NCI-H510A (cell line): ENCODE results near the gene SLC38A2.

Source experiments
- DNase-seq: peaks from one replicate; lab custom pipeline; 2025; lab: John Stamatoyannopoulos, UW

The SLC38A2 gene

DNA sequence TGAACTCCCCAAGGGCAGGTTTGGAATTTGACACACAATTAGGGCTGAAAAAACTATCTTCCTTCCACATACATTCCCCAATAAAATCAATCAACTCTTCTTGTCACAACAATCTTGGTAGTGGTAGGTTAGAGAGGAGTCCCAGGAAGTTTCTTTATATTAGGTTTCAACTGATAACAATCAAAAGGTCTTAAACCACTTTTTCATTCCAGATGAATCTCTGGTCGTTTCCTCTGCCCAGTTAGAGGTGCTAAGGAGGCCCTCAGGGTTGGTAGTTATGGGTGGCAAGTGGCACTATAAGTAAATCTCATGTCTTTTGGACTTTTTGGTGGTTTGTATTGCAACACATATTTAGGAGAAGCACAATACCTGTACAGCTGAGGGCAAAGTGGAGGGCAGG, 1.7 kb upstream of the SLC38A2 start:
- no peak for DNase-seq

- no peak for DNase-seq
Observed at GRCh38 chr12:46373301-46374296, 1.0 kb upstream of the SLC38A2 start.

- peak; percentile 43 for DNase-seq
Observed at GRCh38 chr12:46371718-46372543, 642 bp downstream of the SLC38A2 start.

DNA sequence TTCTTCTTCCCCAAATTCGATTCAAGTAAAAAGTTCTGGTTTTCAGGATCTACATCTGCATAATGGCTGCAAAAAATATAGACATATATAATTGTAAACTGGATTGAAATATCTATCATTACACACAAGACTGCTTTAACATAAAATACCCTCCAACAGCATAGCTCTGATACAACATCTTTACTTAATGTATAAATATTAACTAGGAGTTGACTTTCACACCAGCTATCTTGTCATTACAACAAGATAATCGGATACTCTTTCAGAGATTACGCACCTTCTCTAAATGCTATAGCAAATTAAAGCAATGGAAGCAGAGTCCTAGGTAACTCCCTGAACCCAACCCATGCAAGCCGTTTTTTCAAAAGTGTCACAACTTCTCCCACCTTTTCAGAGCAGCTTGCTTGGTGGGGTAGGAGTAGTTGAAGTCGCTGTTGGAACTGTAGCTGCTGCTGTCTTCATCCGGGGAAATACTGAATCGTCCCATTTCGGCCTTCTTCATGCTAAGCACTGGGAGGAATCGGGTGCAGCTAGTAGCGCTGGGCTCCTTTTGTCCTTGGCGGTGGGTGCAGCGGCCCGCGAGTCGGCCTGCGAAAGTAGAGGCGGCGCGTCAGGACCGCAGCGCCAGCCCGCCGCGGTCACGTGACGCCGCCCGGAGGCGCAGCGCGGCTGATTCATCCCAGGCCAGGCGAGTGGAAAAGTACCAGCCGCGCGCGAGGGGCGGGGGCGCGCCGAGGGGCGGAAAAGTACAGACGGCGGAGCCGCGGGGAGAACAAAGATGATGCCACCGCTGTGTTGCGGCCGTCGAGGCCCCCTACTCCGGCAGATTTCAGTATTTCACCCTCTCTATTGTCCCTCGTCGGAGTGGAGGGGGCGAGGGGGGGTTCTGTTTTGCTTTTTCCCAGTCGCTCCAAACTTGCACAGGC, 1.5 kb downstream of the SLC38A2 start:
- DNase-seq: peak; percentile 69

GRCh38 chr12:46370380-46370734, 2.2 kb downstream of the SLC38A2 start:
- DNase-seq: no peak

- no peak for DNase-seq
Observed at GRCh38 chr12:46369474-46370379, 2.8 kb downstream of the SLC38A2 start.

DNA sequence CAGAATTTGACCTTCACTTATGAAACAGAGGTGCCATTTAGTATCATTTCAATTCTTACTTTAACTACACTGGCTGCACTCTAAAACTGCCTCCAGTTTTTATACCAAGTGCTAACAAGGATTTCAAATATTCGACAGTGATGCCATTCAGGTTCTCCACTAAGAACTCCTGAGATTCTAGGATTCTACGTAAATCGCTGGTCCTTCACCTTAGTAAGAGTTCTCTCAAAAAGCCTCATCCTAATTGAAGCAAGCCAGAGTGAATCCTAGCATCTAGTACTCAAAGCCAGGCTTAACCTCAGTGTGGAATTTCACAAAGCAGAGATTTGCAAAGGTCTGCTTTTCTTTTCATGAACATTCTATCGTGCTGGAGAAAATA, 3.5 kb downstream of the SLC38A2 start:
- DNase-seq: no peak

DNA sequence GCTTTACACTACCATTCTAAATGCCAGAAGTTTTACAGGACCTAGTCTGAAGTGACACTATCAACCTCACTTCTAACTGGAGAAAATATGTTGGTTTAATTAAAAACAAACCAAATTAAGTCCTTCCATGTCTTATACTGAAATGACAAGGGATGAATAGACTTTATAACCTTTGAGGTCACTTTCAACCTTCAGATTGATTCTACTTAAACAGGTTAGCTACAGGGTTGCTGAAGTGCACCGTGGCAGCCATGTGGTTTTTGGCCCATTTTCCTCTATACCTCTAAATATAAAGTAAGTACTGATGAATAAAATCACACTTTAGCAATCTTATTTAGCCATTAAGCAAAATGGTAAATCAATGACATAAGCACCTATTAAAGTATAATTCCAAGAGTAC, 3.9 kb downstream of the SLC38A2 start:
- no peak for DNase-seq

- no peak for DNase-seq
Observed at GRCh38 chr12:46368138-46368537, 4.4 kb downstream of the SLC38A2 start.

DNA sequence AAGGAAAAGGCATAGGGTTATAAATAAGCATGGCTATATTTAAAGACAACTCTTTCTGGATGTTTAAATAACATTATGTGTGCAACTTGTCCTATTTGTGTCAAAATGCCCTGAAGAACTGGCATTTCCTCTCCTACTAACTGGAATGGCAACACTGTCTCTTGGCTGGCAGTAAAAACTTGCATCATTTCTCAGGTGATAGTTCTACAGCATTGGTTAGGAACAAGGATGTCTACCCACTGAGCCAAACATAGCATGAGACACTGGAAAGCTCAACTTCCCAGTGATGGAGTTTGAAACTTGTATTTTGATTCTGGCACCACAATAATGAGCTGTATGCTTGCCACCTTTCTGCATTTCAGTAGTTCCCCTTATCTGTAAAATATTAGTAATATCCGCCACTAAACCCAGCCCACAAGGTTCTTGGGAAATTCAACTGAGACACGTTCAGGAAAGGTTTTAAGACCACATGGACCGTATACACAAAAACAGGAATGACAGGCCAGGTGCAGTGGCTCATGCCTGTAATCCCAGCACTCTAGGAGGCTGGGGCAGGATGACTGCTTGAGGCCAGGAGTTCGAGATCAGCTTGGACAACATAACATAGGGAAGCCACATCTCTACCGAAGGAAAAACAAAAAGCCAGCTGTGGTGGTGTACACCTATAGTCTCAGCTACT, 5.1 kb downstream of the SLC38A2 start:
- no peak for DNase-seq

GRCh38 chr12:46366771-46367170, 5.8 kb downstream of the SLC38A2 start:
- DNase-seq: no peak

DNA sequence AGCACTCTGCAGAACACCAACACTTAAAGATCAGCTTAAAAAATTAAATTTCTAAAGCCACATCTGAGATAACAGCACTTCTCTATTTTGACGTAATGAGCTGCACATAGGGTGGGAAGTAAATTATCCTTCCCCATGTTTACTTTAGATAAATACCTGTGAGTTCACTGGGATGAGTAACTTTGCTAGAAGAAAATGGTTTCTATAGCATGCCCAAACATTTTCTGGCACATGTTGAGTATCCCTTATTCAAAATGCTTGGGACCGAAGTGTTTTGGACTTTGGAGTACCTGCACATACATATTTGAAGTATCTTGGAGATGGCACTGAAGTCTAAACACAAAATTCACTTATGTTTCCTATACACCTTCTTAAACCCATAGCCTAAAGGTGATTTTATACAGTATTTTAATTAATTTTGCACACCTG, 6.6 kb downstream of the SLC38A2 start:
- DNase-seq: no peak

- no peak for DNase-seq
Observed at GRCh38 chr12:46364777-46365580, 7.6 kb downstream of the SLC38A2 start.

DNA sequence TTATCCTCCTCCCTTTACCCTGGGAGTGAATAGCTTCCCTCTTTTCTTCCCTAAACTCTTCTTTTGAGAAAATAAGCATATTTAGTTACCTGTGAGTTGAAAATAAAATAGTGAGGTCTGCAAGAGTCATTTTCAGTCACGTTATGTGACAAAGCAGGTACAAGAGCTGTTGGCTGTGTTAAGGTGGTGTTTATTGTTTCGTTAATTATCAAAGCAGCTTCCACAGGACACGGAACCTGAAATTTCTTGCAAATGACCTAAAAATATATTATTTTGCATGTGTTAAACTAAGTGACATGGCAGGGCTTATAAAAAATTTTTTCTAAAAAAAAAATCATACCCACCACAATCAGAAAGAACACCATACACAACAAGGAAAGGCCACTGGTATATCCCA, 8.3 kb downstream of the SLC38A2 start:
- no peak for DNase-seq

DNA sequence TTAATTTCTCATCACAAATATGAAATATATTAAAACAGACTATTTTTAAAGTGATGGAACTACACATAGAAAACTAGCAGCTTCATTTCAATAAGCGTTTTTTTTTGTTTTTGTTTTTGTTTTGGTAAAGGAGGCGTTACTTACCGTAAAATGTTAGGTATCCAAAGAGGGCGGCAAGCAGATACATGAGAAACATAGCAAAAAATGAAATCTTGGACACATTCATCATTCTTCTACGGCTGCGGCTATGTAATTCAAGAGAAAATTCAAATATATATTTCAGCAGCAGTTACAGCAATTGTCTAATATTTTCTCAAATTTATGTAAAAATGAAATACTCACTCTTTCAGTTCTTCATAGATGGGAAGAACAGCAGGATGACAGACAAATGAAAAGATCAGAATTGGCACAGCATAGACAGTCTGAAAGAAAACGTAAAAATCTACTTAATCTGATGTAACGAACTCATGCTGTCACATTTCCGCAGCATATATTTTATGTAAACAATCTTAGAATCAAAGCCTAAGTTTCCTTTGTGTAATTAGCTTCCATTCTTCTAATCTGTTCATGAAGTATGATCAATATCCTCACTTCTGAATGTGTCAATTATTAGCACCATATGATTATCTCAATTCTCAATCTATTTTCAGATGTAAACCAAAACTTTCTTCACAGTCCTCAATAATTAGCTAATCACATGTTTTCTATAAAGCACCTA, 8.8 kb downstream of the SLC38A2 start:
- DNase-seq: no peak

GRCh38 chr12:46362895-46363581, 9.5 kb downstream of the SLC38A2 start:
- no peak for DNase-seq

DNA sequence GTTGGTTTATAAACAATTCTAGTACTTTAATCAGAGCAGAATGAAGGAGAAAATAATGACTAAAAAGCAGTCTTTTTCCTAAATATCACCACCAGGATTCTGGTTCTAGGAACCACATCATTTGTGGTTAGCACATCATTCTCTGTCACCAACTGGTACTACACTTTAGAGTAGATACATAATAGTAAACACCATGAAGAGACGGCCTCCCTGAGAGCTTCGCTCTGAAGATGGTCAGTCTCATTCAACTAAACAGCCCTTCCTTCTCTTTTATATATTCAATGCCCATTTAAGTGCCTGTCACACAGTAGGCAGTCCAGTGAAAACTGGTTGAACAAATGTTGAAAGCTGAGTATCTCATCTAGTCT, 10.9 kb downstream of the SLC38A2 start:
- no peak for DNase-seq
